Stromal cell of bone marrow (primary cell): Measurements from ENCODE around the gene CABP1.
"Not testable (repeated sequence)": the region's sequence is repeated elsewhere in the genome, so short reads cannot be mapped to it uniquely, and the experiment has no call there.

ENCODE experiments used
- DNase-seq: peaks from one replicate; pipeline ENCODE4 v3.0.0-alpha.2; 2012; ENCODE audit warnings: low read depth

Gene CABP1

DNA sequence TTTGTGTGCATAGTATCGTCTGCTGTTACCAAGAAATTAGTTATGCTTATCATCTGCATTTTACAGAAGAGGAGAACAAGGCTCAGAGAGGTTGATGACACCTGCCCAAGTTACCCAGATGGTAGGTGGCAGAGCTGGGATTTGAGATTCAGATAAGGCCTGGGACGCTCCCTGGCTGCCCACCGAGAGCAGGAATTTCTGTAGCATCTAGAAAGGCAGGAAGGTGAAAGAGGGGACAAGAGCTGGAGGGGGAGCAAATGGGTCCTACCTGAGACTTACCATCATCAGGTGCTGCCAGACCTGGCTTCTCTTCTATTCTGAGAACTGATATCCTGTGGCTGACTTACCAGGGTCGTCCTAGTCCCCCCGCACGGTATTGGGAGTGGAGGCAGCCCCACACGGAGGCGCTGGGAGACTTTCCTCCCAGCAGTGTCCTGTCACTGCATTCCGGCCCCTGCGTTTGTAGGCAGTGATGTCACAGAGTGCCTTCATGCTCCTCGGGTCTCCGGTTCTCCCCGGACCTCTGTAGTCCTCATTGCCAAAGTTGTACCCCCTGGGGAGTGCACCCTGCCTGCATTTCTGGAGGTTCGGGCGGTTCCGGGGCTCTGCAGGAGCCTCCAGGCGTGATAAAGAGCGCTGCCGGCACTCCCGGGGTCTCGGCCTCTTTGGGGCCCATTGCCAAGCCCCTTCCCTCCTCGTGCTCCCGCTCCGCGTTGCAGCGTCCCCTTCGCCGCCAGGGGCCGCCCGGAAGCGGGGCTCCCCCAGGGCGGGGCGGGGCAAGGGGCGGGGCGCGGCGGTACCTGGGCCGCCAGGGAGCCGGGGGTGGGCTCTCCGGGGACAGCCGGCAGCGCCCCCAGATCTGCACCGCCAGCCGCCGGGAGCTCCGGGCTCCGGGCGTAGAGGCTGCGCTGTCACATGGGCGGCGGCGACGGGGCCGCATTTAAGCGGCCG lies at the start of gene CABP1:
CABP1 (plus strand) TSS at position 856 of the 951 bp plus-strand sequence; CDS start at position 916, 60 bp downstream.
- no peak for DNase-seq

- no peak for DNase-seq
Measured at GRCh38 chr12:120590741-120591407, 49.6 kb upstream of the CABP1 start.

GRCh38 chr12:120592121-120593049 lies 48.0 kb upstream of the CABP1 start:
- DNase-seq = no peak

DNA sequence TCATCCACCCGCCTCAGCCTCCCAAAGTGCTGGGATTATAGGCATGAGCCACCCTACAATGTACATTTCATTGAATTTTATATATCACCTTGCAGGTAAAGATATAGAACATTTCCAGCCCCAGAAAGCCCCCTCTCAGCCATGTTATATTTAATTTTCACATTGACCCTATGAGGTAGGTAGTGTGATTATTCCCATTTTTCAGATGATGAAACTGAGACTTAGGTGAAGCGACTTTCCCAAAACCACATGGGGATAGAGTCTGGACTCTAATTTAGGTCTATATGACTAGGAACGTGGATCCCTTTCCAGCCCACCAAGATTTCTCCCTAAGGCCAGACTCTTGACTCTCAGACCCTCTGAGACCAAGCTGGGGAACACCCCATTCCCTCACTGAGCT lies 43.5 kb upstream of the CABP1 start:
- no peak for DNase-seq

DNA sequence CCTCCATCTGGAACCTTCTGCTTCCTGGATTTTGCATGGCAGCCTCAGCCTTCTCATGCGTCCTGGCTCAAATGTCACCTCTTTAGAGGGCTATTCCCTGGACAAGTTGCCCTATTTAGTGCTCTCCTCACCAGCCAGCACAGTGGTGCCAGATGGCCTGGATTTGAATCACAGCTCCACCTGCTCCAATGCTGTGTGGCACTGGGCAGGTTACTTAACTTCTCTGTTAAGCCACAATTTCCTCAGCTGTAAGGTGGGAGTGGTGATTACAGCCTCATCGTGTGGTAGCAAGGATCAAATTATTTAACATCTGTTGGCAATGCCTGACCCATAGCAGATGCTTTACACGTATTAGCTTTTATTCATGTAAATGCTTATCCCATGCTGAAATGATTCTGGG lies 42.6 kb upstream of the CABP1 start:
- no peak for DNase-seq

DNA sequence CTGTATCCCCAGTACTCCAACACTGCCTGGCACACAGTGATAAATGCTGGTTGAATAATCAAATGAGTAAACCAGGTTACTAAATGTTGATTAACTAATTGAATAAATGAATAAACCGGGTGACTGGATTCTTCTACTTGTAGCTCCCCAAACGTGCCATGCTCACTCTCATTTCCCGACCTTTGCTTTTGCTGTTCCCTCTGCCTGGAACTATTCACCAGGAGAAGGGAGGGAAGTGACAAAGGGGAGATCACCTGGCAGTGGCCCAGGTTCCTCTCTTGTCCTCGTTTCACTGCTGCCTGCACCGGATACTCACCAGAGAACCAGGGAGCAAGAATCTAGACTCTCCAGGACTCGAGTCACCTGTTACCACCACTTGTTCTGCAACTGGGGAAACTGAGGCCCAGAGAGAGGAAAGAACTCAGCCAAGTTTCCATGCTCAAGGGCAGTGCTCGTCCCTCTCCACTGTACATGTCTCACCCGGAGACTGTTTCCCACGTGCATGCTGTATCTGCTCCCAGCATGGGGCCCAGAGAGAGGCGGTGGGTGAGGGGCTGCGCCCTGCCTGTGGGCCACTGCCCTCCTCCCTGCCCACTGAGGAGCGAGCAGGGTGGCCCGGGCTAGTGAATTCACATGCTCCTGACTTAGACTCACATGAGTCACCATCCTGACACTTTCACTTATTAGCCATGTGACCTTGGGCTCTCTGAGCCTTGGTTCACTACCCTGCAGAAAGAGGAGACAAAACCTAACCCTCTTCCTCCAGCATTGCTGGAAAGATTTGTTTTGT lies 41.6 kb upstream of the CABP1 start:
- DNase-seq = peak; percentile 38

DNA sequence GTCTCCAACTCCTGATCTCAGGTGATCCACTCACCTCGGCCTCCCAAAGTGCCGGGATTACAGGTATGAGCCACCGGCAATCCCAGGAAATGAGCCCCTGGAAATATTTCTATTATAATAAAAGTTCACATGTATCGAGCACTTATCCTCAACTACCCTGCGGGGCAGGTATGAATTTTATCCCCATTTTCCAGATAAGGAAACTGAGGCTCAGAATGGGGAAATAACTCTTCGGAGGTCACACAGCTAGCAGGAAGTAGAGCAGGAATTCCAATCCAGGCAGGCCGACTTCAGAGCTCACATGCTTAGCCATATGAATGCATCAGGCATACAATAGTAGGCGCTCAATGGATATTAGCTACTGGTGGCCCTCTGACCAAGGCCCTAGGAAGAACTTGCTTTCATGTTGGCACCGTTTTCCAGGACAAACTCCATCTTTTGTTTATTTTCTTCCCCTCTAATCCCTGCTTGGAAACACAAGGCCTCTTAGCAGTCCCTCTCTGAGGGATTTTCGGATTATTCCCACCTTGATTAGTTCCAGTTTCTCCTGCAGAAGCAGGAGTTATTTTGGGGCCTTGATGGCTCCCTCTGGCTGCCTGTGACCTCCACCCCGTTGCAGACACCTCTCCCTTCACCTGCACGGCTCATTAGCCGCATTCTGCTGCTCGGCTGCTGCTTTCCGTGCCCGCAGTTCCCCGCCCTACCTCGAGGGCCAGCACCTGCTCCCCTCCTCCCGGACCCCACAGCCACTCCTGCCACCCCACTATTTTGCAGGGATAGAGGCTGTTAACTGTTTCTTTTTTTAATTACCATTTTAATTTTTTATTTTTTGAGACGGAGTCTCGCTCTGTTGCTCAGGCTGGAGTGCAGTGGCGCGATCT lies 40.5 kb upstream of the CABP1 start:
- DNase-seq = no peak

DNA sequence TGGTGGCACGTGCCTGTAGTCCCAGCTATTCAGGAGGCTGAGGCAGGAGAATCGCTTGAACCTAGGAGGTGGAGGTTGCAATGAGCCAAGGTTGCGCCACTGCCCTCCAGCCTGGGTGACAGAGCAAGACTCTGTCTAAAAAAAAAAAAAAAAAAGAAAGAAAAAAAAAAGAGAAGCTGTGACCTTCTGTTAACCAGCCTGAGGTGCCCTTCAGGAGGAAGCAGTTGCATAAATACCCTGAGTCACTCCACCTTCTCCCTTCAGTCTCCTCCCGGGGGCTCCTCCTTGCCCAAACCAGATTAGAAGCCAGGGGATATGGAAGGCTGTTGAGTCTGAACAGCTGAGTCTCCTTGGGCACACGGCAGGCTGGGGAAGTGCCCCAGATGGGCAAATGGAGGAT lies 38.0 kb upstream of the CABP1 start:
- DNase-seq = not testable (repeated sequence)

DNA sequence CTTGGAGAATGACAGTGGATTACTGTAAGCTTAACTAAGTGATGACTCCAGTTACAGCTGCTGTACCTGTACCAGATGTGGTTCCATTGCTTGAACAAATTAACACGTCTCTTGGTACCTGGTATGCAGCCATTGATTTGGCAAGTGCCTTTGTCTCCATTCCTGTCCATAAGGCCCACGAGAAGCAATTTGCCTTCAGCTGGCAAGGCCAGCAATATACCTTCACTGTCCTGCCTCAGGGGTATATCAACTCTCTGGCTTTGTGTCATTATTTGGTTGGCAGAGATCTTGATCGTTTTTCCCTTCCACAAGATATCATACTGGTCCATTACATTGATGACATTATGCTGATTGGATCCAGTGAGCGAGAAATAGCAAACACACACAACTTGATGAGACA lies 29.9 kb upstream of the CABP1 start:
- DNase-seq = no peak

DNA sequence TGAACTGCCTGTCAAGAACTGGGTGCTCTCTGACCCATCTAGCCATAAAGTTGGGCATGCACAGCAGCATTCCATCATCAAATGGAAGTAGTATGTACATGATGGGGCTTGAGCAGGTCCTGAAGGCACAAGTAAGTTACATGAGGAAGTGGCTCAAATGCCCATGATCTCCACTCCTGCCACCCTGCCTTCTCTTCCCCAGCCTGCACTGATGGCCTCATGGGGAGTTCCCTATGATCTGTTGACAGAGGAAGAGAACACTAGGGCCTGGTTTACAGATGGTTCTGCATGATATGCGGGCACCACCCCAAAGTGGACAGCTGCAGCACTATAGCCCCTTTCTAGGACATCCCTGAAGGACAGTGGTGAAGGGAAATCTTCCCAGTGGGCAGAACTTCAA lies 28.9 kb upstream of the CABP1 start:
- not testable (repeated sequence) for DNase-seq

- DNase-seq = no peak
Measured at GRCh38 chr12:120614848-120615247, 25.6 kb upstream of the CABP1 start.

DNA sequence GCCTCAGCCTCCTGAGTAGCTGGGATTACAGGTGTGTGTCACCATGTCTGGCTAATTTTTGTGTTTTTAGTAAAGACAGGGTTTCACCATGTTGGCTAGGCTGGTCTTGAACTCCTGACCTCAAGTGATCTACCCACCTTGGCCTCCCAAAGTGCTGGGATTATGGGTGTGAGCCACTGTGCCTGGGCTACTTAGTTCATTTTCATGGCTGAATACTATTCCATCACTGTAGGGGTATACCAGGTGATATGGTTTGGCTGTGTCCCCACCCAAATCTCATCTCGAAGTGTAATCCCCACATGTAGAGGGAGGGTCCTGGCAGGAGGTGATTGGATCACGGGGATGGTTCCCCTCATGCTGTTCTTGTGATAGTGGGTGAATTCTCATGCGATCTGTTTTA lies 23.2 kb upstream of the CABP1 start:
- not testable (repeated sequence) for DNase-seq

DNA sequence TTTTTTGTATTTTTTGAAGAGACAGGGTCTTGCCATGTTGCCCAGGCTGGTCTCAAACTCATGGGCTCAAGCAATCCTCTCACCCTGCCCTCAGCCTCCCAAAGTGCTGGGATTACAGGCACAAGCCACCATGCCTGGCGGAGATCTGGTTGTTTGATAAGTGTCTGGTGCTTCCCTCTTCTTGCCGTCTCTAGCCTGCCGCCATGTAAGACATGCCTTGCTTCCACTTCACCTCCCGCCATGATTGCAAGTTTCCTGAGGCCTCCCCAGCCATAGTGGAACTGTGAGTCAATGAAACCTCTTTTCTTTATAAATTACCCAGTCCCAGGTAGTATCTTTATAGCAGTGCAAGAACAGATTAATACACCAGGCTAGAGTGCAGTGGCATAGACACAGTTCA lies 22.7 kb upstream of the CABP1 start:
- not testable (repeated sequence) for DNase-seq

DNA sequence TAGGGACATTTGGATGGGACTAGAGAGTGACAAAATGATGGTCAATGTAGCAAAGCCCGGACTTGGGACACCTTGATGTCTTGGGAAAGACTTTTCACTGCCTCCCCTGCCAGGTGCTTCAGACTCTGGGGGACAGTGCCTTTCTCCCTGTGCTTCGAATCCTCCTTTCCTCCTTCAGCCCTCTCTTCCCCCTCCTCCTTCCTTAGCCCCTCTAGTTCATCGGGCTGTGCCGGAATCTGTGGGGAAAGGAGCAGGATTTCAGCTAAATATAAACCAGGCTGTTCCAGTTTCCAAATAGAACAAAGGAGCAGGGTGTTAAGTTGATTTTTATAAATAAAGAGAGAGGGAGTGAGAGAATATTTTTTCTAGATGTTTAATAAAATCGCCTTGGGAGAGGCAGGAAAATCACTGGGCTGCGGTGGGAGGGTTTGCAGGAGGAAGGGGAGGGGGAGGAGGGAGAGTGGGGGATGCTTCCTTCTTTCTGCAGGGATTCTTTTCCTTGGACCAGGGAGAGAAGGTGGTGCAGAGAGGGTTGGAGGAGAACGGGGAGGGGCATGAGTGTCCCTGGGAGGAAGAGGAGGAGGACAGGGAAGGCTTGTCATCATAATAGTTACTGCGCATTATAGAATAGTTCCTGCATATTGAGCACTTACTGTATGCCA lies 21.3 kb upstream of the CABP1 start:
- DNase-seq = no peak

DNA sequence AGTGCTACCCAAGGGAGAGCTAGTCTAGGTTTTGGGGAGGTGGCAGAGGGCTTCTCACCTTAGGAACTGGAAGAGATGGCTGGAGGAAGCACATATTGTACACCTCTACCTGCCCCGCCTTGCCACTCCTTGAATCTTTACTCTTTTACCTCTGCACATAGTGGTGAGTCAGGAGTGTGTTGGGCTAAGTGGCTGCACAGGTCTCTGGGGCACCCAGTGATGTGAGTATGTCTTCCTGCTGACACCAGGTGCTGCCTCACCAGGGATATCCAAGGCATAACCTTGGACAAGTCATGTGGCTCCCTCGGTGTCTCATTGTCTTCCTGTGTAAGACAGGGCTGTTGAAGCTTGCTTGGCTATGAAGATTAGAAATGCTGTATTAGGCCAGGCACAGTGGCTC lies 19.8 kb upstream of the CABP1 start:
- no peak for DNase-seq

DNA sequence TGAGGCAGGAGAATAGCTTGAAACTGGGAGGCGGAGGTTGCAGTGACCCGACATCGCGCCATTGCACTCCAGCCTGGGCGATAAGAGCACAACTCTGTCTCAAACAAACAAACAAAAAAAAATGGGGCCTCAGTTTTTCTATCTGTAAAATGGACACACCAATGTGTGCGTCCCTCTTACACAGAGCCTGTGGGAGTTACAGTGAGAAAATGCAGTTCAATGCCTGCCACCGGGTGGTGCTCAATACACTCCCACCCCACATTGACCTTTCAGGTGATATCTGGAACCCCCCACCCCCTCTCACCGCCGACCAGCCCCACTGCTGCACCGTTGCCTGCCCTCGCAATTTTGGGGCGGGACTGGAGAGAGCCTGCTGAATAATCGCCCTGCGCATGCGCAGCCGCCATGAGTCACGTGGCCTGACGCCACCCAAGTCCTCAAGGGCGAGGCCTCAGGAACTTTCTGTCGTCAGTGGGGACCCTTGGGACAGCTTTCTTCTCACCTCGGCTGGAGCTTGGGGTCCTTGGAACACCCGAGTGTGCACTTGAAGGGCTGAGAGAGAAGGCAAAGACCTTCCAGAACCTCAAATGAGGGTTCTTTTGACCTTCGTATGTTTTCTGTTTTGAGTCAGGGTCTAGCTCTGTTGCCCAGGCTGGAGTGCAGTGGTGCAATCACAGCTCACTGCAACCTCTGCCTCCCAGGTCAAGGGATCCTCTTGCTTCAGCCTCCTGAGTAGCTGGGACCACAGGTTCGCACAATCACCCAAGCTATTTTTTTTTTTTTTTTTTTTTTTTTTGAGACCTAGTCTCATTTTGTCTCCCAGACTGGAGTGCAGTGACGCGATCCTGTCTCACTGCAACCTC lies 14.6 kb upstream of the CABP1 start:
- DNase-seq = no peak

DNA sequence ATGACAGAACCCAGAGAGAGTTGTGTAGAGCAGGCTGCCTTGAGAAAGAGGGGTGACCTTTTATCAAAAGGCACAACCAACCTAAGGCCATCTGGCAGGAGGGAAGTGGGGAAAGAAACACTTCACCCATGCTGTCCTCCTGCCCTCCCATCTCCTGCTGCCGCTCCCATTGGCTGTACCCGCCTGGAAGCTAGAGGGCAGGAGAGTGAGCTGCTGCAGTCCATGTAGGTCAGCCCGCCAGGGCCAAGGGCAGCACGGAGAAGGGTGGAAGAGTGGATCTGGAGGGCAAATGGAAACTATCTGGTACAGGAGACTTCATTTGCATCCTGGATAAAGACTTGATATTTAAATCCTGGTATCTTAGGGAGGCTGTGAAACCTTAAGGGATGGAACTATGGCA lies 11.5 kb upstream of the CABP1 start:
- DNase-seq = no peak

- no peak for DNase-seq
Measured at GRCh38 chr12:120630104-120630892, 10.1 kb upstream of the CABP1 start.
